Measurements from ENCODE around the gene SPATA16.

The SPATA16 gene

GRCh38 chr3:172840463-172840862, 300.6 kb downstream of the SPATA16 start:
- TF ChIP-seq CTCF (IDR thresholded peaks at IDR 0.05; ENCODE audit: low read depth, low read length): no peak
- no peak overlapping the region for H3K4me3 ChIP-seq (replicated peaks in 1 of 2; ENCODE audit: low read depth in 2 of 2, low read length in 2 of 2)
- DNase-seq (ENCODE audit: low read depth in 2 of 2): no peak

DNA sequence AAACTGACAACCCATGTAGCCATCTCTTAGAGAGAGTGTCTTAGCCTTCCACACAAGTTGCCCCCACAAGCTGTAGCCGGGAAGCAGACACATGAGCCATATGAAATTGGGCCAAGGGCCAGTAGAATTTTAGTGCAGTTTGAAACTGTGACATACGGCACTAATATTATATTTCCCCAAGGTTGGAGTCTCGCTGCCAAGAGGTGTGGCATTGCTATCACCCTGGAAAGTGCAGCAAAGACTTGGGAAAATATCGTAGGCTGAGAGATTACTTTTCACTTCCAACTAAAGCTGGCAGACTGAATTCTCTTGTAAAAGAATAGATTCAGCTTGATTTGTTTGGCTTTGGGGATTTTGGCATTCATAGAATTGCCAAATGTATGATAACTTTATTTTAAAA, 301.4 kb downstream of the SPATA16 start:
- no peak overlapping the region for H3K4me3 ChIP-seq (replicated peaks in 1 of 2; ENCODE audit: low read depth in 2 of 2, low read length in 2 of 2)
- TF ChIP-seq CTCF (IDR thresholded peaks at IDR 0.05; ENCODE audit: low read depth, low read length): no peak
- DNase-seq (ENCODE audit: low read depth in 2 of 2): no peak
